Calu3 (cell line): Measurements from ENCODE around the gene CUL9. TPM values are rescaled to one million over a fixed set of nuclear protein-coding genes. Genes with fewer than 3 reads are reported as not detected.

Experiments
- BruUV-seq: library from RNA; stranded (reverse); fragments of 400-500 nt; replicated peaks from 2 replicates; lab custom pipeline; 2021; lab: Mats Ljungman, UMichigan
- CTCF ChIA-PET: fragments of 300-600 bp; sonication (Branson Sonifier 250); formaldehyde crosslinking; loops from one replicate; lab custom pipeline; 2022; ENCODE audit warnings: antibody characterized with exemption; lab: Charles Lee
- DNase-seq: peaks from one replicate; pipeline ENCODE4 v3.0.0; 2022
- H3K27ac Mint-ChIP-seq: one replicate; pipeline ENCODE4 v1.8.0; 2022; ENCODE audit warnings: mixed read lengths; ENCODE audit not compliant: unreplicated experiment
- H3K27me3 Mint-ChIP-seq: one replicate; pipeline ENCODE4 v1.8.0; 2022; ENCODE audit warnings: mixed read lengths; ENCODE audit not compliant: unreplicated experiment
- H3K36me3 Mint-ChIP-seq: one replicate; pipeline ENCODE4 v1.8.0; 2022; ENCODE audit warnings: mild to moderate bottlenecking, moderate library complexity, mixed read lengths; ENCODE audit not compliant: insufficient read depth, unreplicated experiment
- H3K4me1 Mint-ChIP-seq: one replicate; pipeline ENCODE4 v1.8.0; 2022; ENCODE audit warnings: mild to moderate bottlenecking, low read depth, mixed read lengths; ENCODE audit not compliant: unreplicated experiment
- H3K4me3 Mint-ChIP-seq: one replicate; pipeline ENCODE4 v1.8.0; 2022; ENCODE audit warnings: mild to moderate bottlenecking, low read depth, moderate library complexity, mixed read lengths; ENCODE audit not compliant: unreplicated experiment
- H3K9me3 Mint-ChIP-seq: one replicate; pipeline ENCODE4 v1.8.0; 2022; ENCODE audit warnings: low read depth, mixed read lengths; ENCODE audit not compliant: unreplicated experiment
- CTCF ChIP-seq: fragments of 200-600 bp; IDR thresholded peaks from one replicate; pipeline ENCODE4 v1.8.0; 2022; ENCODE audit warnings: antibody characterized with exemption; ENCODE audit not compliant: unreplicated experiment
- intact Hi-C: fragments of 100-400 bp; cut with micrococcal nuclease; formaldehyde crosslinking; loops from one replicate; pipeline ENCODE4 v1.10.0; 2022; ENCODE audit not compliant: unreplicated experiment
- total RNA-seq: library from RNA; stranded (reverse); gene quantifications from 2 replicates; pipeline ENCODE4 v1.2.3, GENCODE V29; 2022

The CUL9 gene
- total RNA-seq, 1 experiment from 2014 or later, result 73.1 TPM

GRCh38 chr6:43184268-43184985, 2.4 kb downstream of the CUL9 start:
- intact Hi-C loops, result no loop called here
- CTCF ChIA-PET, result no interaction called here
- H3K9me3 Mint-ChIP-seq, result no peaks in the 10 kb centered on the region
- no peak for DNase-seq
- H3K4me1 Mint-ChIP-seq, result peaks cover 41% of the 10 kb centered on the region
- no peak overlapping the region for H3K27ac Mint-ChIP-seq
- H3K4me3 Mint-ChIP-seq, result no peak overlapping the region
- peaks cover 46% of the 10 kb centered on the region for H3K36me3 Mint-ChIP-seq
- no peaks in the 10 kb centered on the region for H3K27me3 Mint-ChIP-seq
- no TSS peak for BruUV-seq
- TF ChIP-seq CTCF, result no peak

- CTCF ChIA-PET, result interaction anchor here (0.6 kb wide), 1 partner anchor 87 kb away, joined by 3 read pairs; no protein-coding TSS in a partner anchor
Measured at GRCh38 chr6:43185391-43185985, 3.5 kb downstream of the CUL9 start.

GRCh38 chr6:43186019-43186418, 4.0 kb downstream of the CUL9 start:
- no peaks in the 10 kb centered on the region for H3K9me3 Mint-ChIP-seq
- H3K4me1 Mint-ChIP-seq, result peaks cover 38% of the 10 kb centered on the region
- peaks cover 39% of the 10 kb centered on the region for H3K36me3 Mint-ChIP-seq
- BruUV-seq, result no TSS peak
- H3K27ac Mint-ChIP-seq, result no peak overlapping the region
- no peak overlapping the region for H3K4me3 Mint-ChIP-seq
- TF ChIP-seq CTCF, result no peak
- intact Hi-C loops, result no loop called here
- CTCF ChIA-PET, result interaction anchor here (0.6 kb wide), 1 partner anchor 87 kb away, joined by 3 read pairs; no protein-coding TSS in a partner anchor
- H3K27me3 Mint-ChIP-seq, result no peaks in the 10 kb centered on the region
- no peak for DNase-seq

More at GRCh38 chr6:43185391-43185985, 3.5 kb downstream of the CUL9 start:
- Mint-ChIP-seq H3K4me3 (no peak overlapping the region), H3K27ac (no peak overlapping the region), H3K4me1 (peaks cover 41% of the 10 kb centered on the region), H3K27me3 (no peaks in the 10 kb centered on the region), H3K36me3 (peaks cover 43% of the 10 kb centered on the region), H3K9me3 (no peaks in the 10 kb centered on the region)
- intact Hi-C loops, result no loop called here
- TF ChIP-seq CTCF, result no peak
- TSS peak; percentile 1 for BruUV-seq
- no peak for DNase-seq

- no TSS peak for BruUV-seq
- TF ChIP-seq CTCF, result no peak
- Mint-ChIP-seq H3K27ac (no peak overlapping the region), H3K27me3 (no peaks in the 10 kb centered on the region), H3K4me3 (no peak overlapping the region), H3K4me1 (peaks cover 31% of the 10 kb centered on the region), H3K9me3 (no peaks in the 10 kb centered on the region), H3K36me3 (peaks cover 33% of the 10 kb centered on the region)
- DNase-seq, result no peak
- CTCF ChIA-PET, result no interaction called here
- intact Hi-C loops, result no loop called here
Measured at GRCh38 chr6:43186706-43187105, 4.7 kb downstream of the CUL9 start.
